Measurements from ENCODE around the gene ARHGAP44.

DNA sequence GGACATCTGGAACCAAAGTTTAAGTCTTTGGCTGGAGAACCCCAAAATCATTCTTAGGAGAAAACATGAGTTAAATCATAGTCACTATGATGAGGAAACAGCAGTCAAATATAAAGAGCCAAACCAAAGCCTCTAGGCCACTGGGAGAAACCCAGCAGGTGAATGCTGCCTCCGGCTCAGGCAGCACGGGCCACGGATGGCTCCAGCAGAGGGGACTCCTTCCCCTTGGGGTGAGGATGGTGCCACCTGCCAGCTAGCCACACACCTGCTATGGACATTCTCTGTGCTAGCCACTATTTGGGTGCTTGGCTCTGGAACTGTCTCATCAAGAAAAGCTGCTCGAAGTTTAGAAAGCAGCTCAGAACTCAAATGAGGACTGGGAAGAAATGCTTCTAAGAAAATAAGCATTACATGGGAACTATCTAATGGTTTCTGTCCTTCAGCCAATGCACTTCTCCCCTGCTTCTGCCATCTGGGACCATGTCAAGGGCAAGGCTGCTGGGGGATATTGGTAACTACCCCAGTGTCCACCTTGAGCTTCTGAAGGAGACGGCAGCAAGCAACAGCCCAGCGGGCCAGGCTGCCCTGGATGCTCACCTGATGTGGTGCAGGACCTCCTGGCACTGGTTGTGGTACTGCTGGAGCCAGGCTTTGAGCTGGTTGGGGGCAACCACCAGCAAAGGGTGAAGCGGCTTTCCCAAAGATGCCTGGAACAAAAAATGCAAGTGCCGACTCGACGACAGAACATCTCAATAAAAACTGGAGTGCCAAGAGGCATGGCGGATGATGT, 206.0 kb downstream of the ARHGAP44 start:
- TF ChIP-seq, protein P1, sequence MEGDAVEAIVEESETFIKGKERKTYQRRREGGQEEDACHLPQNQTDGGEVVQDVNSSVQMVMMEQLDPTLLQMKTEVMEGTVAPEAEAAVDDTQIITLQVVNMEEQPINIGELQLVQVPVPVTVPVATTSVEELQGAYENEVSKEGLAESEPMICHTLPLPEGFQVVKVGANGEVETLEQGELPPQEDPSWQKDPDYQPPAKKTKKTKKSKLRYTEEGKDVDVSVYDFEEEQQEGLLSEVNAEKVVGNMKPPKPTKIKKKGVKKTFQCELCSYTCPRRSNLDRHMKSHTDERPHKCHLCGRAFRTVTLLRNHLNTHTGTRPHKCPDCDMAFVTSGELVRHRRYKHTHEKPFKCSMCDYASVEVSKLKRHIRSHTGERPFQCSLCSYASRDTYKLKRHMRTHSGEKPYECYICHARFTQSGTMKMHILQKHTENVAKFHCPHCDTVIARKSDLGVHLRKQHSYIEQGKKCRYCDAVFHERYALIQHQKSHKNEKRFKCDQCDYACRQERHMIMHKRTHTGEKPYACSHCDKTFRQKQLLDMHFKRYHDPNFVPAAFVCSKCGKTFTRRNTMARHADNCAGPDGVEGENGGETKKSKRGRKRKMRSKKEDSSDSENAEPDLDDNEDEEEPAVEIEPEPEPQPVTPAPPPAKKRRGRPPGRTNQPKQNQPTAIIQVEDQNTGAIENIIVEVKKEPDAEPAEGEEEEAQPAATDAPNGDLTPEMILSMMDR (IDR thresholded peaks at IDR 0.05 in 4 of 5, conservative IDR thresholded peaks at IDR 0.05 in 1 of 5), result no peak
- TF ChIP-seq POLR2A (IDR thresholded peaks at IDR 0.05), result no peak

All from gastrocnemius medialis (tissue), 4 donors.